HFFc6 (cell line): ENCODE data around the gene PEBP1. TPM values are rescaled to one million over a fixed set of nuclear protein-coding genes. Genes with fewer than 3 reads are reported as not detected.

Experiments used
- DNase-seq: peaks from one replicate; pipeline ENCODE4 v3.0.0-alpha.2; 2018
- H3K27ac Mint-ChIP-seq: 2 replicates; pipeline ENCODE4 v1.8.0; 2020; ENCODE audit warnings: mild to moderate bottlenecking, mixed read lengths
- H3K27me3 Mint-ChIP-seq: 2 replicates; pipeline ENCODE4 v1.8.0; 2021; ENCODE audit warnings: mild to moderate bottlenecking, moderate library complexity, mixed read lengths; ENCODE audit not compliant: insufficient read depth
- H3K36me3 Mint-ChIP-seq: 2 replicates; pipeline ENCODE4 v1.8.0; 2021; ENCODE audit warnings: low read depth, mixed read lengths
- H3K4me1 Mint-ChIP-seq: 2 replicates; pipeline ENCODE4 v1.8.0; 2020; ENCODE audit warnings: low read depth, mixed read lengths
- H3K4me3 Mint-ChIP-seq: 2 replicates; pipeline ENCODE4 v1.8.0; 2020; ENCODE audit warnings: mild to moderate bottlenecking, moderate library complexity, mixed read lengths
- H3K9me3 Mint-ChIP-seq: 2 replicates; pipeline ENCODE4 v1.8.0; 2020; ENCODE audit warnings: mild to moderate bottlenecking, mixed read lengths
- total RNA-seq, 6 experiments: library from RNA; stranded (reverse); fragmentation: NEBNext Ultra II Directional; extraction: Animal tissue kit (Norgen Biotek cat#: 25700); gene quantifications; 2 replicates in 1 of 6; 3 replicates in 5 of 6; pipeline ENCODE4 v1.2.3, GENCODE V29; 2021
- TF ChIP-seq, protein P1 (sequence below): fragments of 200-600 bp; sonication (generic); IDR thresholded peaks from 2 replicates; pipeline ENCODE4 v1.5.0; 2021; ENCODE audit warnings: antibody characterized with exemption, mild to moderate bottlenecking

The PEBP1 gene
- total RNA-seq, 6 experiments from 2014 or later = 178 to 263 (median 196) TPM

DNA sequence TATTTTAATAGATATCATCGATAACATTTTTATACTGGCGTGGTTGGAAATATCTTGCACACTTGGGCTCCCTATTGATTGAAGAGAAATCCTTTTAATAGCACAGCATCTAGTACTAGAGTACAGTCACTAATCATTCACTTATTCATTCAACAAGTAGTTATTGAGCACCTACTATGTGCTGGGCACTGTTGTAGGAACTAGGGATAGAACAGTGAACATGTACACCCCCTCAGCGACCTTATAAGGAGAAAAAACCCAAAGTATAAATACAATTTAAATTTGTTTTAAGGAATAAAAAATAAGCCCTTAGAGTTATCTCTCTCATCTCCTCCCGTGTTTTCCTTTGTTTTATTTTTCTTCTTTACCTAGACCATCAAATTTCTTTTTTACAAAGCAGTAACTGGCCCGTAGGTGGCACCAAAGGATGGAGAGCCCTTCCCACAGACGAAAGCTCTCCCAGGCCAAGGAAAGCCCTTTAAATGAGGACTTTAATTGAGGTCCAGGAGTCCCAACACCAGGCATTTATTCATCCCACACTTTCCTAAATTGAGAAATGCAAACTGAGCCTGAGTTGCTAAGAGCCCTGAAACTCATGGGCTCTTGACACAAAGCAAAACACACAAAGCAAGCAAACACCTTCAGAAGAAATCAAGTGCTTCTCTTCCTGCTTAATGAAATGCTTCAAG is 29.0 kb downstream of the PEBP1 start:
- peak; percentile 16 for DNase-seq
- peaks cover 9% of the 10 kb centered on the region for H3K36me3 Mint-ChIP-seq
- TF ChIP-seq, protein P1, sequence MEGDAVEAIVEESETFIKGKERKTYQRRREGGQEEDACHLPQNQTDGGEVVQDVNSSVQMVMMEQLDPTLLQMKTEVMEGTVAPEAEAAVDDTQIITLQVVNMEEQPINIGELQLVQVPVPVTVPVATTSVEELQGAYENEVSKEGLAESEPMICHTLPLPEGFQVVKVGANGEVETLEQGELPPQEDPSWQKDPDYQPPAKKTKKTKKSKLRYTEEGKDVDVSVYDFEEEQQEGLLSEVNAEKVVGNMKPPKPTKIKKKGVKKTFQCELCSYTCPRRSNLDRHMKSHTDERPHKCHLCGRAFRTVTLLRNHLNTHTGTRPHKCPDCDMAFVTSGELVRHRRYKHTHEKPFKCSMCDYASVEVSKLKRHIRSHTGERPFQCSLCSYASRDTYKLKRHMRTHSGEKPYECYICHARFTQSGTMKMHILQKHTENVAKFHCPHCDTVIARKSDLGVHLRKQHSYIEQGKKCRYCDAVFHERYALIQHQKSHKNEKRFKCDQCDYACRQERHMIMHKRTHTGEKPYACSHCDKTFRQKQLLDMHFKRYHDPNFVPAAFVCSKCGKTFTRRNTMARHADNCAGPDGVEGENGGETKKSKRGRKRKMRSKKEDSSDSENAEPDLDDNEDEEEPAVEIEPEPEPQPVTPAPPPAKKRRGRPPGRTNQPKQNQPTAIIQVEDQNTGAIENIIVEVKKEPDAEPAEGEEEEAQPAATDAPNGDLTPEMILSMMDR = peak; percentile 73
- no peaks in the 10 kb centered on the region for H3K4me1 Mint-ChIP-seq
- no peaks in the 10 kb centered on the region for H3K27me3 Mint-ChIP-seq
- H3K27ac Mint-ChIP-seq = no peak overlapping the region
- no peak overlapping the region for H3K4me3 Mint-ChIP-seq
- H3K9me3 Mint-ChIP-seq = no peaks in the 10 kb centered on the region

DNA sequence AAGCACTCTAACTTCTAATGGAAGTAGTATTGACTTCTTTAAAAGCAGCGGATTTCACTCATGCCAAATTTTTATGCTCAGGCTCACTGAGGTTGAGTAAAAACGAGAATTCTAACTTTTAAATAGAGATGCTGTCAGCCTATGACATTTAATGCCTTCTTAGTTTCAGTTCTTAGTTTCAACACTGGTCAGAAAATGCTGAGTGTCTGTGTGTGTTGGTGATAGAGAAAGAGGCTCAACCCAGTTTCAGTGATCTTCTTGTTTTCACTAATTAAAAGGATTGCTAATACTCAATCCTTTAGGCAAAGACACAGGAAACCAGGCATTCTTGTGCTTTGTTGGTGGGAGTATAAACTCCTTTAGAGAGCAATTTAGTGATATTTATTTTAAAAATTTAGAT is 31.0 kb downstream of the PEBP1 start:
- no peaks in the 10 kb centered on the region for H3K4me1 Mint-ChIP-seq
- no peak overlapping the region for H3K4me3 Mint-ChIP-seq
- no peaks in the 10 kb centered on the region for H3K27me3 Mint-ChIP-seq
- H3K36me3 Mint-ChIP-seq = peaks cover 19% of the 10 kb centered on the region
- H3K27ac Mint-ChIP-seq = no peak overlapping the region
- no peak for DNase-seq
- TF ChIP-seq, protein P1 = no peak
- H3K9me3 Mint-ChIP-seq = no peaks in the 10 kb centered on the region

DNA sequence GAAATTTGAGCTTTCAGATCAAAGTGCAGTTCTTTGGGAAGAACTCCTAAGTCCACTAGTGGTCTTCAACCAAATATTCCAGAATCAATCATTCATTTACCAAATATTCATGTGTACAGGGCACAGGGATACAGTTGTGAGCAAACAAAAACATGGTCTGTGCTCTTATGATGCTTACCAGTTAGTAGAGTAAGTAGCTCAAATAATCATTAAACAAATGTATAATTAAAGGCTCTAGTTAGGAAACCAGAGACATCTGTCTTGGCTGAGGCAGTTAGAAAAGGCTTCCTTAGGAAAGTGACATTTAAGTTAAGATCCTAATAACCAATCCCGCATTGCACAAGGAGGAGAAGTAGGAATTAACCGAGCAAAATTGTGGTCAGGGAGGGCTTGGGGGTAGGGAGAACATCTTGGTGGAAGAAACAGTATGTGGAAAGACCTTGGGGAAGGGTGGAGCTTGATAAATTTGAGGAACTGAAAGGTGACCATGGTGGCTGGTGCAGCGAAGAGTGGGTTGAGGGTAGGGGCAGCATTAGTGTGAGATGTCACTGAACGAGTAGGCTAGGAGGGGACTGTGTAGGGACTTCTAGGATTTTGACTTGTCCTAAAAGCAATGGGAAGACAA is 40.0 kb downstream of the PEBP1 start:
- Mint-ChIP-seq H3K9me3 (no peaks in the 10 kb centered on the region), H3K27ac (no peak overlapping the region), H3K36me3 (peaks cover 30% of the 10 kb centered on the region), H3K4me3 (no peak overlapping the region), H3K4me1 (0 out of 2 replicates have a peak, but pooled peaks cover 5% of the 10 kb centered on the region), H3K27me3 (no peaks in the 10 kb centered on the region)
- TF ChIP-seq, protein P1 = no peak
- no peak for DNase-seq

DNA sequence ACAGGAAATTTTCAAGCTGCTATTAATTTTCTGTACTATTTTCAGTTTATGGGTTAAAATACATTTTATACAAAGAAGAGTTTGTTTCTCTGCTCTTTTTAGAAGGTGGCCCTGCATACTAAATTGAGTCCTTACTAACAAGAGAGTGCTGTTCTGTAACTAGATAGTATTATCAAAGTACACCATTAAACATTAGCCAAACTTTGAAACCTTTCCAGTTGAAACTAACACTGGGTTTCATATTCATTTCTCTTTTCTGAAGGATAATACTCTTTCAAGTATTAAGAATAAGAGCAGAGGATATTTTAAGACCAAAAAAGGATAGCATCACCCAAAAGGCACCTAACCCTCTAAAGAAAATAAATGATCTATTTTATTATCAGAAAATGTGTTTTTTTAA is 47.2 kb downstream of the PEBP1 start:
- Mint-ChIP-seq H3K27me3 (peaks cover 2% of the 10 kb centered on the region; the same call in 1 of the 2 replicates), H3K4me3 (no peak overlapping the region), H3K36me3 (peaks cover 12% of the 10 kb centered on the region), H3K27ac (peak overlapping the region; percentile 51; the same call in 1 of the 2 replicates), H3K4me1 (peaks cover 48% of the 10 kb centered on the region), H3K9me3 (no peaks in the 10 kb centered on the region)
- TF ChIP-seq, protein P1 = no peak
- no peak for DNase-seq

DNA sequence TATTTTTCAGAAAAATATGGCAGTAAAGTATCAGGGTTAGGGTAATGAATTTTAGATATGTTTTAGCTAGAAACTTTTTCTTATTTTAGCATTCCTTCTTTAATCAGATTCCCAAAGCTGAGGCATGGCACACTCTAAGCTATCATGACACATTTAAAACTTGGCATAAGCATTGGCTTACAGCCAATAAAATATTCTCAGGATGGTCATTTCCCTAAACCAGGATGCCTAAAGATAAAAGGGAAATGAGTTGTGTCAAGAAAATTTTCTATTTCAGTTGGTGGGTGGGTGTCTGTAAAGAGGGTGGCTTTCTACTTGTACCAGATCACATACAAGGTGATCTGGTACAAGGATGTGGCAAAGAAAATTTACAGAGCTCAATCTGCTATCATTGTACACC is 47.8 kb downstream of the PEBP1 start:
- Mint-ChIP-seq H3K4me3 (no peak overlapping the region), H3K27me3 (peaks cover 2% of the 10 kb centered on the region; the same call in 1 of the 2 replicates), H3K4me1 (peaks cover 54% of the 10 kb centered on the region), H3K9me3 (no peaks in the 10 kb centered on the region), H3K36me3 (peaks cover 16% of the 10 kb centered on the region), H3K27ac (no peak overlapping the region)
- TF ChIP-seq, protein P1 = no peak
- DNase-seq = no peak
